GM21576 (cell line): ENCODE data around the gene PPP1R12B.
"Not testable (repeated sequence)": the region's sequence is repeated elsewhere in the genome, so short reads cannot be mapped to it uniquely, and the experiment has no call there.

Experiments
- ATAC-seq: cut with Tn5 transposase; IDR thresholded peaks from one replicate; pipeline ENCODE4 v1.9.1; 2021; ENCODE audit warnings: mild to moderate bottlenecking, moderate library complexity; ENCODE audit not compliant: unreplicated experiment

The PPP1R12B gene

GRCh38 chr1:202551683-202552082 is 203.2 kb downstream of the PPP1R12B start:
- ATAC-seq, result no peak

GRCh38 chr1:202552615-202553014 is 204.1 kb downstream of the PPP1R12B start:
- not testable (repeated sequence) for ATAC-seq

- ATAC-seq, result not testable (repeated sequence)
These were observed 204.6 kb downstream of the PPP1R12B start for GRCh38 chr1:202553078-202553477.

GRCh38 chr1:202553560-202554038 is 205.1 kb downstream of the PPP1R12B start:
- peak; percentile 44 for ATAC-seq

- ATAC-seq, result not testable (repeated sequence)
These were observed 206.1 kb downstream of the PPP1R12B start for GRCh38 chr1:202554619-202555018.

- not testable (repeated sequence) for ATAC-seq
These were observed 207.5 kb downstream of the PPP1R12B start for GRCh38 chr1:202556037-202556436.

GRCh38 chr1:202557662-202558061 is 209.2 kb downstream of the PPP1R12B start:
- ATAC-seq, result not testable (repeated sequence)

GRCh38 chr1:202561240-202561639 is 212.7 kb downstream of the PPP1R12B start:
- no peak for ATAC-seq

GRCh38 chr1:202561726-202562443 is 213.4 kb downstream of the PPP1R12B start:
- no peak for ATAC-seq

GRCh38 chr1:202562444-202563060 is 214.1 kb downstream of the PPP1R12B start:
- ATAC-seq, result no peak

- ATAC-seq, result no peak
These were observed 215.3 kb downstream of the PPP1R12B start for GRCh38 chr1:202563818-202564217.

- no peak for ATAC-seq
These were observed 216.5 kb downstream of the PPP1R12B start for GRCh38 chr1:202564958-202565495.

GRCh38 chr1:202565890-202566602 is 217.5 kb downstream of the PPP1R12B start:
- ATAC-seq, result peak; percentile 76

GRCh38 chr1:202567738-202568137 is 219.2 kb downstream of the PPP1R12B start:
- no peak for ATAC-seq

- ATAC-seq, result no peak
These were observed 219.9 kb downstream of the PPP1R12B start for GRCh38 chr1:202568410-202568809.

GRCh38 chr1:202568826-202569225 is 220.3 kb downstream of the PPP1R12B start:
- ATAC-seq, result no peak

GRCh38 chr1:202569393-202570322 is 221.2 kb downstream of the PPP1R12B start:
- ATAC-seq, result no peak

GRCh38 chr1:202571719-202572339 is 223.3 kb downstream of the PPP1R12B start:
- no peak for ATAC-seq

- no peak for ATAC-seq
These were observed 224.4 kb downstream of the PPP1R12B start for GRCh38 chr1:202572867-202573266.
